HL-60 (cell line): ENCODE measurements around the gene EVC.

Experiments
- GABPA ChIP-seq: IDR thresholded peaks from 2 replicates; pipeline ENCODE4 v1.6.1; 2012; ENCODE audit warnings: low read depth
- POLR2AphosphoS5 ChIP-seq: IDR thresholded peaks from 2 replicates; pipeline ENCODE4 v1.6.1; 2012; ENCODE audit warnings: low read depth
- SPI1 ChIP-seq: IDR thresholded peaks from 2 replicates; pipeline ENCODE4 v1.6.1; 2012; ENCODE audit warnings: low read depth, mild to moderate bottlenecking, borderline replicate concordance
- TF ChIP-seq, protein P1 (sequence below): IDR thresholded peaks from one replicate; pipeline ENCODE4 v1.5.1; 2011; ENCODE audit warnings: low read length, control low read depth, inconsistent platforms; ENCODE audit not compliant: insufficient read depth
- TF ChIP-seq, protein P2 (sequence below): IDR thresholded peaks from 2 replicates; pipeline ENCODE4 v1.6.1; 2012; ENCODE audit warnings: low read depth; ENCODE audit not compliant: insufficient replicate concordance

DNA sequence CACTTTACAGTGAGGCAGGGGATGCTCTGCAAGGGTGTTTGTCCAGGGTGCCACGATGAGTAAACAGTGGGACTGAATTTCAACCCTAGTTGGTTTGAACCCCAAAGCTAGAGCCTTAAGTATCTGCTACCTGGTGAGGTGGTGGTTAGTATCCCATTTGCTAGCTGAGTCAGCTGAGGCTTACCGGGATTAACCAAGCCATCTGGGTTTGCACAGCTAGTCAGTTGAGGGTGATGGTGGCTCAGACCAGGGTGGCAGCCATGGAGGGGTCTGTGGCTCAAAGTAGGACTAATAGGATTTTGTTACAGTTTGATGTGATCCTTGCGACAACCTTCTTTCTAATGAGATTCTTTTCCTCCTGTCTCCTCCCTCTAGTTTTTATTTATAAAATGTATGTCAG, 1.9 kb downstream of the EVC start:
- TF ChIP-seq, protein P1, sequence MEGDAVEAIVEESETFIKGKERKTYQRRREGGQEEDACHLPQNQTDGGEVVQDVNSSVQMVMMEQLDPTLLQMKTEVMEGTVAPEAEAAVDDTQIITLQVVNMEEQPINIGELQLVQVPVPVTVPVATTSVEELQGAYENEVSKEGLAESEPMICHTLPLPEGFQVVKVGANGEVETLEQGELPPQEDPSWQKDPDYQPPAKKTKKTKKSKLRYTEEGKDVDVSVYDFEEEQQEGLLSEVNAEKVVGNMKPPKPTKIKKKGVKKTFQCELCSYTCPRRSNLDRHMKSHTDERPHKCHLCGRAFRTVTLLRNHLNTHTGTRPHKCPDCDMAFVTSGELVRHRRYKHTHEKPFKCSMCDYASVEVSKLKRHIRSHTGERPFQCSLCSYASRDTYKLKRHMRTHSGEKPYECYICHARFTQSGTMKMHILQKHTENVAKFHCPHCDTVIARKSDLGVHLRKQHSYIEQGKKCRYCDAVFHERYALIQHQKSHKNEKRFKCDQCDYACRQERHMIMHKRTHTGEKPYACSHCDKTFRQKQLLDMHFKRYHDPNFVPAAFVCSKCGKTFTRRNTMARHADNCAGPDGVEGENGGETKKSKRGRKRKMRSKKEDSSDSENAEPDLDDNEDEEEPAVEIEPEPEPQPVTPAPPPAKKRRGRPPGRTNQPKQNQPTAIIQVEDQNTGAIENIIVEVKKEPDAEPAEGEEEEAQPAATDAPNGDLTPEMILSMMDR: no peak
- TF ChIP-seq, protein P2, sequence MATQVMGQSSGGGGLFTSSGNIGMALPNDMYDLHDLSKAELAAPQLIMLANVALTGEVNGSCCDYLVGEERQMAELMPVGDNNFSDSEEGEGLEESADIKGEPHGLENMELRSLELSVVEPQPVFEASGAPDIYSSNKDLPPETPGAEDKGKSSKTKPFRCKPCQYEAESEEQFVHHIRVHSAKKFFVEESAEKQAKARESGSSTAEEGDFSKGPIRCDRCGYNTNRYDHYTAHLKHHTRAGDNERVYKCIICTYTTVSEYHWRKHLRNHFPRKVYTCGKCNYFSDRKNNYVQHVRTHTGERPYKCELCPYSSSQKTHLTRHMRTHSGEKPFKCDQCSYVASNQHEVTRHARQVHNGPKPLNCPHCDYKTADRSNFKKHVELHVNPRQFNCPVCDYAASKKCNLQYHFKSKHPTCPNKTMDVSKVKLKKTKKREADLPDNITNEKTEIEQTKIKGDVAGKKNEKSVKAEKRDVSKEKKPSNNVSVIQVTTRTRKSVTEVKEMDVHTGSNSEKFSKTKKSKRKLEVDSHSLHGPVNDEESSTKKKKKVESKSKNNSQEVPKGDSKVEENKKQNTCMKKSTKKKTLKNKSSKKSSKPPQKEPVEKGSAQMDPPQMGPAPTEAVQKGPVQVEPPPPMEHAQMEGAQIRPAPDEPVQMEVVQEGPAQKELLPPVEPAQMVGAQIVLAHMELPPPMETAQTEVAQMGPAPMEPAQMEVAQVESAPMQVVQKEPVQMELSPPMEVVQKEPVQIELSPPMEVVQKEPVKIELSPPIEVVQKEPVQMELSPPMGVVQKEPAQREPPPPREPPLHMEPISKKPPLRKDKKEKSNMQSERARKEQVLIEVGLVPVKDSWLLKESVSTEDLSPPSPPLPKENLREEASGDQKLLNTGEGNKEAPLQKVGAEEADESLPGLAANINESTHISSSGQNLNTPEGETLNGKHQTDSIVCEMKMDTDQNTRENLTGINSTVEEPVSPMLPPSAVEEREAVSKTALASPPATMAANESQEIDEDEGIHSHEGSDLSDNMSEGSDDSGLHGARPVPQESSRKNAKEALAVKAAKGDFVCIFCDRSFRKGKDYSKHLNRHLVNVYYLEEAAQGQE: no peak
- TF ChIP-seq SPI1: no peak
- TF ChIP-seq POLR2AphosphoS5: no peak
- no peak for TF ChIP-seq GABPA
